PC-9 (cell line): ENCODE measurements around the gene USP7.

ENCODE experiments used
- EZH2 ChIP-seq: fragments of 200-600 bp; sonication (generic); IDR thresholded peaks from 2 replicates; pipeline ENCODE4 v1.8.0; 2017; ENCODE audit warnings: antibody characterized with exemption, low read depth
- TF ChIP-seq, protein P1 (sequence below): fragments of 200-600 bp; sonication (generic); conservative IDR thresholded peaks from 2 replicates; pipeline ENCODE4 v1.6.1; 2017; ENCODE audit warnings: mixed run types, antibody characterized with exemption, mild to moderate bottlenecking, moderate library complexity

GRCh38 chr16:8941718-8942344 lies 21.9 kb downstream of the USP7 start:
- TF ChIP-seq, protein P1, sequence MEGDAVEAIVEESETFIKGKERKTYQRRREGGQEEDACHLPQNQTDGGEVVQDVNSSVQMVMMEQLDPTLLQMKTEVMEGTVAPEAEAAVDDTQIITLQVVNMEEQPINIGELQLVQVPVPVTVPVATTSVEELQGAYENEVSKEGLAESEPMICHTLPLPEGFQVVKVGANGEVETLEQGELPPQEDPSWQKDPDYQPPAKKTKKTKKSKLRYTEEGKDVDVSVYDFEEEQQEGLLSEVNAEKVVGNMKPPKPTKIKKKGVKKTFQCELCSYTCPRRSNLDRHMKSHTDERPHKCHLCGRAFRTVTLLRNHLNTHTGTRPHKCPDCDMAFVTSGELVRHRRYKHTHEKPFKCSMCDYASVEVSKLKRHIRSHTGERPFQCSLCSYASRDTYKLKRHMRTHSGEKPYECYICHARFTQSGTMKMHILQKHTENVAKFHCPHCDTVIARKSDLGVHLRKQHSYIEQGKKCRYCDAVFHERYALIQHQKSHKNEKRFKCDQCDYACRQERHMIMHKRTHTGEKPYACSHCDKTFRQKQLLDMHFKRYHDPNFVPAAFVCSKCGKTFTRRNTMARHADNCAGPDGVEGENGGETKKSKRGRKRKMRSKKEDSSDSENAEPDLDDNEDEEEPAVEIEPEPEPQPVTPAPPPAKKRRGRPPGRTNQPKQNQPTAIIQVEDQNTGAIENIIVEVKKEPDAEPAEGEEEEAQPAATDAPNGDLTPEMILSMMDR = no peak
- no peak for TF ChIP-seq EZH2
